Prostate gland (tissue), 2 donors: ENCODE data around the gene ODAD3.

Experiments used
- POLR2A ChIP-seq: fragments of 450-650 bp; IDR thresholded peaks from one replicate; pipeline ENCODE4 v1.6.1; 2016; ENCODE audit warnings: antibody characterized with exemption, mild to moderate bottlenecking
- POLR2AphosphoS5 ChIP-seq: sonication (generic); formaldehyde crosslinking; IDR thresholded peaks from one replicate; pipeline ENCODE4 v1.6.1; 2017; ENCODE audit warnings: antibody characterized with exemption
- TF ChIP-seq, protein P1 (sequence below), 4 experiments: fragments of 200-600 bp in 2 of 4; fragments of 450-650 bp in 2 of 4; sonication (generic) in 2 of 4; IDR thresholded peaks; 1 replicate in 3 of 4; 2 replicates in 1 of 4; pipeline ENCODE4 v1.5.1; 2016 to 2019; ENCODE audit warnings: antibody characterized with exemption in 4 of 4, mild to moderate bottlenecking in 2 of 4, moderate library complexity in 2 of 4

DNA sequence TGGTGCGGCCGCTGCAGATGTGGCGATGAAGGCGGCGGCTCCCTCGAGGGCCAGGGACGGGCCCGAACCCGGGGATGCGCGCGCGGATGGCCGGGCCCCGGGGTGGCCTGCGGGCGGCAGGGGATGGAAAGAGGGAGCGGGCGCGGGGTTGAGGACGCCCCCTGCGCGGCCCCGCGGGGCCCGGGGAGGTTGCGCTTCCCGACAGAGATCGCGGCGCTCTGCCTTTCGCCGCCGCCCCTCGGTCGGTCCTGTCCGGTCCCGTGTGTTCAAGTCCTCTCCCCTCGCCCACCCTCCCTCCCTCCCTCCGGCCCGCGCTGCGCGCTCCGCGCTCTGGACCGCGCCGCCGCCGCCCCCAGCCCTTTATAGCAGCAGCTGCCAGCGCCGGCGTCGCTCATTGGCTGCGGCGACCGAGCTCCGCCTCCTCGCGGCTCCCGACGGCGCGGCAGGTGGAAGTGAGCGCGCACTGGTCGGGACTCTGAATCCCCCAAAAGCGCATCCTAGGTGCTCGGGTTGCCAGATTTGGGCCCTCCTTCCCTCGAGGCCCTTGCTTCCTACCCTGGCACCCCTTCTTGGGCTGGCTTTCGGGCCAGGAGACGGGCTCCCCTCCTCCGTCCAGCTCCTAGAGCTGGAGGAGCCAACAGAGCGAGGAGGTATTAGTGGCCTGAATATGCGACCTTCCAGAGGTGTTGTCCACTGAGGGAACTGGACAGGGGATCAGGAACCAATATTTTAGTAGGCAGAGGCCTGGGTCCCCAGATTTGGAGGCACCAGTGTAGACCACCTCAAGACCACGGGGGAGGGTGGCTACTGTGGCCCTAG, 46.0 kb upstream of the ODAD3 start, which contains the start of gene ELAVL3:
- TF ChIP-seq, protein P1, sequence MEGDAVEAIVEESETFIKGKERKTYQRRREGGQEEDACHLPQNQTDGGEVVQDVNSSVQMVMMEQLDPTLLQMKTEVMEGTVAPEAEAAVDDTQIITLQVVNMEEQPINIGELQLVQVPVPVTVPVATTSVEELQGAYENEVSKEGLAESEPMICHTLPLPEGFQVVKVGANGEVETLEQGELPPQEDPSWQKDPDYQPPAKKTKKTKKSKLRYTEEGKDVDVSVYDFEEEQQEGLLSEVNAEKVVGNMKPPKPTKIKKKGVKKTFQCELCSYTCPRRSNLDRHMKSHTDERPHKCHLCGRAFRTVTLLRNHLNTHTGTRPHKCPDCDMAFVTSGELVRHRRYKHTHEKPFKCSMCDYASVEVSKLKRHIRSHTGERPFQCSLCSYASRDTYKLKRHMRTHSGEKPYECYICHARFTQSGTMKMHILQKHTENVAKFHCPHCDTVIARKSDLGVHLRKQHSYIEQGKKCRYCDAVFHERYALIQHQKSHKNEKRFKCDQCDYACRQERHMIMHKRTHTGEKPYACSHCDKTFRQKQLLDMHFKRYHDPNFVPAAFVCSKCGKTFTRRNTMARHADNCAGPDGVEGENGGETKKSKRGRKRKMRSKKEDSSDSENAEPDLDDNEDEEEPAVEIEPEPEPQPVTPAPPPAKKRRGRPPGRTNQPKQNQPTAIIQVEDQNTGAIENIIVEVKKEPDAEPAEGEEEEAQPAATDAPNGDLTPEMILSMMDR (IDR thresholded peaks at IDR 0.05) = peak in 1 of 4 experiments; percentile 13
- TF ChIP-seq POLR2A (no peak), POLR2AphosphoS5 (no peak)
